Activated naive CD4-positive, alpha-beta T cell treated with anti-CD3 and anti-CD28 coated beads for 36 hours (primary cell): ENCODE measurements around the gene KSR2. TPM values are rescaled to one million over a fixed set of nuclear protein-coding genes. Genes with fewer than 3 reads are reported as not detected.

Experiments
- CTCF ChIA-PET: fragments of 350-600 bp; sonication (Branson Sonifier 250); formaldehyde crosslinking; loops from one replicate; lab custom pipeline; 2021; ENCODE audit warnings: antibody characterized with exemption; lab: Charles Lee
- DNase-seq: peaks from one replicate; pipeline ENCODE4 v3.0.0-alpha.2; 2020
- H3K27ac Mint-ChIP-seq: one replicate; pipeline ENCODE4 v1.8.0; 2021; ENCODE audit warnings: mild to moderate bottlenecking, mixed read lengths
- H3K27me3 Mint-ChIP-seq: one replicate; pipeline ENCODE4 v1.8.0; 2021; ENCODE audit warnings: low read depth, mixed read lengths
- H3K36me3 Mint-ChIP-seq: one replicate; pipeline ENCODE4 v1.8.0; 2021; ENCODE audit warnings: low read depth, mixed read lengths
- H3K4me1 Mint-ChIP-seq: one replicate; pipeline ENCODE4 v1.8.0; 2021; ENCODE audit warnings: low read depth, mixed read lengths
- H3K4me3 Mint-ChIP-seq: one replicate; pipeline ENCODE4 v1.8.0; 2021; ENCODE audit warnings: mild to moderate bottlenecking, moderate library complexity, mixed read lengths
- H3K9me3 Mint-ChIP-seq: one replicate; pipeline ENCODE4 v1.8.0; 2021; ENCODE audit warnings: mixed read lengths
- intact Hi-C: fragments of 100-400 bp; cut with micrococcal nuclease; formaldehyde crosslinking; loops from one replicate; pipeline ENCODE4 v1.15.1; 2023
- total RNA-seq, 2 experiments: library from RNA; stranded (reverse); gene quantifications; one replicate each; pipeline ENCODE4 v1.2.3, GENCODE V29; 2021

KSR2 gene
- total RNA-seq, 2 experiments from 2014 or later: 0.05 TPM; not detected in 1

- peaks cover 16% of the 10 kb centered on the region for H3K27me3 Mint-ChIP-seq
- CTCF ChIA-PET: no interaction called here
- no peak for DNase-seq
- H3K4me1 Mint-ChIP-seq: no peaks in the 10 kb centered on the region
- intact Hi-C loops: no loop called here
- no peak overlapping the region for H3K4me3 Mint-ChIP-seq
- peaks cover 2% of the 10 kb centered on the region for H3K9me3 Mint-ChIP-seq
- H3K36me3 Mint-ChIP-seq: no peaks in the 10 kb centered on the region
- no peak overlapping the region for H3K27ac Mint-ChIP-seq
These were observed 281.8 kb downstream of the KSR2 start for GRCh38 chr12:117686911-117687377.

GRCh38 chr12:117686210-117686609, 282.6 kb downstream of the KSR2 start:
- Mint-ChIP-seq H3K27me3 (peaks cover 16% of the 10 kb centered on the region), H3K9me3 (no peaks in the 10 kb centered on the region), H3K4me1 (no peaks in the 10 kb centered on the region), H3K4me3 (no peak overlapping the region), H3K27ac (no peak overlapping the region), H3K36me3 (no peaks in the 10 kb centered on the region)
- CTCF ChIA-PET: interaction anchor here (0.6 kb wide), 1 partner anchor 127 kb away, joined by 3 read pairs; no protein-coding TSS in a partner anchor
- intact Hi-C loops: no loop called here
- DNase-seq: no peak

GRCh38 chr12:117685110-117685926, 283.5 kb downstream of the KSR2 start:
- CTCF ChIA-PET: interaction anchor here (0.6 kb wide), 1 partner anchor 128 kb away, joined by 3 read pairs; no protein-coding TSS in a partner anchor
- H3K36me3 Mint-ChIP-seq: no peaks in the 10 kb centered on the region
- intact Hi-C loops: no loop called here
- no peak overlapping the region for H3K4me3 Mint-ChIP-seq
- no peak for DNase-seq
- no peaks in the 10 kb centered on the region for H3K9me3 Mint-ChIP-seq
- no peaks in the 10 kb centered on the region for H3K4me1 Mint-ChIP-seq
- H3K27me3 Mint-ChIP-seq: peaks cover 18% of the 10 kb centered on the region
- H3K27ac Mint-ChIP-seq: no peak overlapping the region

GRCh38 chr12:117684471-117684870, 284.3 kb downstream of the KSR2 start:
- no peak overlapping the region for H3K4me3 Mint-ChIP-seq
- no peaks in the 10 kb centered on the region for H3K4me1 Mint-ChIP-seq
- H3K9me3 Mint-ChIP-seq: no peaks in the 10 kb centered on the region
- intact Hi-C loops: no loop called here
- DNase-seq: no peak
- no peaks in the 10 kb centered on the region for H3K36me3 Mint-ChIP-seq
- peaks cover 18% of the 10 kb centered on the region for H3K27me3 Mint-ChIP-seq
- H3K27ac Mint-ChIP-seq: no peak overlapping the region
- CTCF ChIA-PET: no interaction called here

- Mint-ChIP-seq H3K4me3 (no peak overlapping the region), H3K4me1 (no peaks in the 10 kb centered on the region), H3K36me3 (no peaks in the 10 kb centered on the region), H3K27me3 (peaks cover 9% of the 10 kb centered on the region), H3K9me3 (peaks cover 3% of the 10 kb centered on the region), H3K27ac (no peak overlapping the region)
- DNase-seq: no peak
- CTCF ChIA-PET: interaction anchor here (0.6 kb wide), 1 partner anchor 1435 kb away, joined by 3 read pairs; no protein-coding TSS in a partner anchor
- intact Hi-C loops: no loop called here
These were observed 288.5 kb downstream of the KSR2 start for GRCh38 chr12:117680312-117680711.

GRCh38 chr12:117679776-117680175, 289.0 kb downstream of the KSR2 start:
- CTCF ChIA-PET: interaction anchor here (0.6 kb wide), 1 partner anchor 1435 kb away, joined by 3 read pairs; no protein-coding TSS in a partner anchor
- peaks cover 3% of the 10 kb centered on the region for H3K9me3 Mint-ChIP-seq
- H3K36me3 Mint-ChIP-seq: no peaks in the 10 kb centered on the region
- H3K27ac Mint-ChIP-seq: no peak overlapping the region
- H3K4me1 Mint-ChIP-seq: no peaks in the 10 kb centered on the region
- intact Hi-C loops: no loop called here
- peaks cover 5% of the 10 kb centered on the region for H3K27me3 Mint-ChIP-seq
- H3K4me3 Mint-ChIP-seq: no peak overlapping the region
- DNase-seq: no peak

GRCh38 chr12:117674763-117675162, 294.0 kb downstream of the KSR2 start:
- H3K27me3 Mint-ChIP-seq: no peaks in the 10 kb centered on the region
- H3K4me3 Mint-ChIP-seq: no peak overlapping the region
- intact Hi-C loops: no loop called here
- no peak for DNase-seq
- no peaks in the 10 kb centered on the region for H3K4me1 Mint-ChIP-seq
- H3K9me3 Mint-ChIP-seq: peaks cover 3% of the 10 kb centered on the region
- no peaks in the 10 kb centered on the region for H3K36me3 Mint-ChIP-seq
- CTCF ChIA-PET: no interaction called here
- H3K27ac Mint-ChIP-seq: no peak overlapping the region

- Mint-ChIP-seq H3K4me3 (no peak overlapping the region), H3K9me3 (peaks cover 3% of the 10 kb centered on the region), H3K27me3 (no peaks in the 10 kb centered on the region), H3K4me1 (no peaks in the 10 kb centered on the region), H3K36me3 (no peaks in the 10 kb centered on the region), H3K27ac (no peak overlapping the region)
- no peak for DNase-seq
- intact Hi-C loops: no loop called here
- CTCF ChIA-PET: no interaction called here
These were observed 294.5 kb downstream of the KSR2 start for GRCh38 chr12:117674313-117674712.

GRCh38 chr12:117671734-117672133, 297.1 kb downstream of the KSR2 start:
- DNase-seq: peak; percentile 8
- Mint-ChIP-seq H3K4me1 (no peaks in the 10 kb centered on the region), H3K36me3 (no peaks in the 10 kb centered on the region), H3K9me3 (no peaks in the 10 kb centered on the region), H3K27me3 (no peaks in the 10 kb centered on the region), H3K27ac (no peak overlapping the region), H3K4me3 (no peak overlapping the region)
- CTCF ChIA-PET: no interaction called here
- intact Hi-C loops: no loop called here

GRCh38 chr12:117664169-117664568, 304.6 kb downstream of the KSR2 start:
- CTCF ChIA-PET: no interaction called here
- intact Hi-C loops: no loop called here
- Mint-ChIP-seq H3K27ac (no peak overlapping the region), H3K36me3 (no peaks in the 10 kb centered on the region), H3K9me3 (no peaks in the 10 kb centered on the region), H3K4me1 (no peaks in the 10 kb centered on the region), H3K4me3 (no peak overlapping the region), H3K27me3 (peaks cover 2% of the 10 kb centered on the region)
- DNase-seq: no peak

GRCh38 chr12:117662620-117663395, 306.0 kb downstream of the KSR2 start:
- H3K27me3 Mint-ChIP-seq: peaks cover 2% of the 10 kb centered on the region
- no peaks in the 10 kb centered on the region for H3K36me3 Mint-ChIP-seq
- intact Hi-C loops: no loop called here
- H3K9me3 Mint-ChIP-seq: no peaks in the 10 kb centered on the region
- no peak overlapping the region for H3K27ac Mint-ChIP-seq
- no peaks in the 10 kb centered on the region for H3K4me1 Mint-ChIP-seq
- CTCF ChIA-PET: no interaction called here
- no peak for DNase-seq
- no peak overlapping the region for H3K4me3 Mint-ChIP-seq

GRCh38 chr12:117662220-117662619, 306.6 kb downstream of the KSR2 start:
- H3K27me3 Mint-ChIP-seq: peaks cover 2% of the 10 kb centered on the region
- no peak overlapping the region for H3K27ac Mint-ChIP-seq
- DNase-seq: no peak
- CTCF ChIA-PET: no interaction called here
- H3K9me3 Mint-ChIP-seq: no peaks in the 10 kb centered on the region
- intact Hi-C loops: no loop called here
- H3K36me3 Mint-ChIP-seq: no peaks in the 10 kb centered on the region
- no peak overlapping the region for H3K4me3 Mint-ChIP-seq
- H3K4me1 Mint-ChIP-seq: no peaks in the 10 kb centered on the region
